Midbrain (tissue), 1 donor: ENCODE results near the gene ZNF789.

Source experiments
- DNase-seq: peaks from one replicate; lab custom pipeline; 2025; lab: John Stamatoyannopoulos, UW

The ZNF789 gene

DNA sequence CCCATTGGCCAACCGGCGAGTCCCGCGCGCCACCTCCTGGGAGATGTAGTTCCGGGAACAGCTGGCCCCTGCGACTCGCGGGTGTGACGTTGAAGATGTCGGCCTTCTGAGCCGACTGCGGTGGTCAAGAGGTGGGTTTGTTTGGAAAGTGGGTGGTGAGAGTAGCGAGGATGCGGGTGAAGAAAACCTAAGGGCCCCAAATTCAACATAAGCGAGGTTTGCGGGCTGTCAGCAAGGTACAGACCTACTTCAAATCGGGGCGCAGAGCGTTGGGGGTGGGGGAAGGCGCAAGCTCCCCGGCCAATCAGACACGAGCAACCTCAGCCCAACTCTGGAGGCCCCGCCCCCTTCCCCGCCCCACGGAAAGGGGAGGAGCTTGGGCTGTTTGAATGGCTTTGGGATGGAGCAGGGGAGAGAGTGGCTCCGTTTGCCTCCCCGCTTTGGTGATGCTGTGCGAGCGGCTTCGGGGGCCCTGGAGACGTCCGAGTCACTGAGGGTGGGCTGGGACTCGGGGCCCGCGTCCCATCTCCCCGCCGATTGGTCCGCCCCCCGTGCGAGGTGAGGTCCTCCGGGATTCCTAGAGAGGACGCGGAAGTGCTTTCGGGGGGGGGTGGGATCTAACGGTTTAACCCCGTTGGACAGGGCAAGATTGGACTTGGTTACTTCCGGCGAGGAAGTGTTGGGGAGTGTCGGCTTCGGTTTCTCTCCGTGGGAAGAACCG lies 32.1 kb downstream of the ZNF789 start, which contains the start of gene ZKSCAN5:
TSS of gene ZKSCAN5 (plus strand) at position 60 of the 721 bp plus-strand sequence. CDS start 1,383 bp downstream, outside the sequence.
- peak; percentile 97 for DNase-seq

DNA sequence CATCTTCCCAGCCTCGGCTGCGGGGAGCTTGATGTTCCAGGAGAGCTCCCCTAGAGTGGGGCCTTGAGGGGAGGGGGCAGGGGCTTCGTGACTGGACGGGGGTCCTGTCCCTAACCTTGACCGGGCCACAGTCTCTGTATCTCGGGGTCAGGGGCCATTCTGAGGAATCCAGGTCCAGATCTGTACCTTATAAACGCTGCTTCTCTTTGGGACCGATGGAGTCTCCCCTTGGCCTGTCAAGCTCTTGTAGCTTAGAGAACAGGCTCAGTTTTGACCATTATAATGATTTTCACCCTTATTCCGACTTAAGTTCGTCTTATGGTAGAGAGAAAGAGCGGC lies 32.6 kb downstream of the ZNF789 start:
- DNase-seq: no peak

DNA sequence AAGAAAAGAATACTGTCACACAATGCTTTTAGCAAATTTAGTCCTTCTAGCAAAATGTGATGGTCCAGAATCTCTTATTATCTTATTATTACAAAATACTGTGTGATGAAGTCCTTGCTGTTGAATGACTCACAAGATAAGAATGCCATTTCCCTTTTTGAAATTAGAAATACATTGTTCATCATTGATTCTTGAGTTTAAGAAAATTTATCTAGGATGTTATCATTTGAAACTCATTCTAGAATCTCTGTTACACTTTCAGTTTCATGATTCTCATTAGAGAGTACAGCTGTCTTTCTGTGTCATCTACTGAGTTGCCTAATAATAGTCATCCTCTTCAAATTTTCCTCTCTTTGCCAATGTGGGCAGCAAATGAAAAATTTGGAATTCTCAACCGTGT lies 41.4 kb downstream of the ZNF789 start:
- no peak for DNase-seq

DNA sequence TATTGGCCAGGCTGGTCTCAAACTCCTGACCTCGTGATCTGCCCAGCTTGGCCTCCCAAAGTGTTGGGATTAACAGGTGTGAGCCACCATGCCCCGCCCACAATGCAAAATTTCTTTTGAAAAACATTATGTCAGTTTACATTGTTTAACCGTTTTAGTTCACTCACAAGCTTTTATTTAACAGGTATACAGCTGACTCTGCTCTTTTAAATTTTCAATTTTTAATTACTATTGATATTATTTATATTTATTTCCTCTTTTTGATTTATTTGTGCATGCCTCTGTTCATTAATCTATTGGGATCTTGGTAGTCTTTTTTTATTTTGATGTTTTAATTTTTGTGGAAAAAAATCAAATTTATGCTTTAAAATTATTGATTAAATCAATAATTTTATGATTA lies 48.7 kb downstream of the ZNF789 start:
- no peak for DNase-seq

DNA sequence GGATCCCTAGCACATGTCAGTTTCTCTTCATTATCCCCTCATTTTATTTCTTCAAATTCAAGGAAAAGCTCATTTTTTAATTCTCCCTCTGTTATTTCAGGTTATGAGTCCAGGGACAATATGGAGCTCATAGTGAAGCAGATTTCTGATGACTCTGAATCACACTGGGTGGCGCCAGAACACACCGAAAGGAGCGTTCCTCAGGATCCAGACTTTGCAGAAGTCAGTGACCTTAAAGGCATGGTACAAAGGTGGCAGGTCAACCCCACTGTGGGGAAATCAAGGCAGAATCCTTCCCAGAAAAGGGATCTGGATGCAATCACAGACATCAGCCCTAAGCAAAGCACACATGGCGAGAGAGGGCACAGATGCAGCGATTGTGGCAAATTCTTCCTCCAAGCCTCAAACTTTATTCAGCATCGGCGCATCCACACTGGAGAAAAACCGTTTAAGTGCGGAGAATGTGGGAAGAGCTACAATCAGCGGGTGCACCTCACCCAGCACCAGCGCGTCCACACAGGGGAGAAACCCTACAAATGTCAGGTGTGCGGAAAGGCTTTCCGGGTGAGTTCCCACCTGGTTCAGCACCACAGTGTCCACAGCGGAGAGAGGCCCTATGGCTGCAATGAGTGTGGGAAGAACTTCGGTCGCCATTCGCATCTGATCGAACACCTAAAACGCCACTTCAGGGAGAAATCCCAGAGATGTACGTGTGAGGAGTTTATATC lies 53.2 kb downstream of the ZNF789 start:
- DNase-seq: no peak

DNA sequence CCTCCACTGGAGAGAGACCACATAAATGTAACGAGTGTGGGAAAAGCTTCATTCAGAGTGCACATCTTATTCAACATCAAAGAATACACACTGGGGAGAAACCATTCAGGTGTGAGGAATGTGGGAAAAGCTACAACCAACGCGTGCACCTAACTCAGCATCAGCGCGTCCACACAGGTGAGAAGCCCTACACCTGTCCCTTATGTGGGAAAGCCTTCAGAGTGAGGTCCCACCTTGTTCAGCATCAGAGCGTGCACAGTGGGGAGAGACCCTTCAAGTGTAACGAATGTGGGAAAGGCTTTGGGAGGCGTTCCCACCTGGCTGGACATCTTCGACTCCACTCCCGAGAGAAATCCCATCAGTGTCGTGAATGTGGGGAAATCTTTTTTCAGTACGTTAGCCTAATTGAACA lies 58.7 kb downstream of the ZNF789 start:
- DNase-seq: no peak

DNA sequence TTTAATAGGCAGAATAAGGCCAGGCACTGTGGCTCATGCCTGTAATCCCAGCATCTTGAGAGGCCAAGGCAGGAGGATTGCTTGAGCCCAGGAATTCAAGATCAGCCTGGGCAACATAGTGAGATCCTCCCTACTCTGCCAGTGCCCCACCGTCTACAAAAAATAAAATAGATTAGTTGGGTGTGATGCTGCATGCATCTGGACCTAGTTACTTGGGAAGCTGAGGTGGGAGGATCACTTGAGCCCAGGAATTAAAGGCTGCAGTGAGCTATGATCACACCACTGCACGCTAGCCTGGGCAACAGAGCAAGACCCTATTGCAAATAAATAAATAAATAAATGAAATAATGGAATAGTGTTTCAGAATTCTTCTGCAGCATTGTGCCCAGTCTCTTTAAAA lies 63.0 kb downstream of the ZNF789 start:
- DNase-seq: no peak
